Ovary (tissue), 9 donors: Measurements from ENCODE around the gene SZT2. TPM values are rescaled to one million over a fixed set of nuclear protein-coding genes. Genes with fewer than 3 reads are reported as not detected.

Experiments
- DNase-seq, 5 donors: peaks; one replicate each; pipeline ENCODE4 v3.0.0-alpha.2; 2019 to 2020
- H3K27ac ChIP-seq, 2 donors: fragments of 200-600 bp; one replicate each; pipeline versions ENCODE4 v1.5.1 to v1.8.0; 2019 to 2022
- H3K27me3 ChIP-seq: fragments of 200-600 bp; one replicate; pipeline ENCODE4 v1.8.0; 2022
- H3K36me3 ChIP-seq: fragments of 200-600 bp; sonication (generic); one replicate; pipeline ENCODE4 v1.5.1; 2019
- H3K4me1 ChIP-seq: one replicate; pipeline ENCODE4 v1.8.1; 2013; ENCODE audit warnings: mild to moderate bottlenecking, moderate library complexity; ENCODE audit not compliant: insufficient read depth
- H3K4me3 ChIP-seq: fragments of 200-600 bp; sonication (generic); one replicate; pipeline ENCODE4 v1.5.1; 2017
- H3K9me3 ChIP-seq, 2 donors: fragments of 200-600 bp in 1 of 2; sonication (generic) in 1 of 2; one replicate each; pipeline versions ENCODE4 v1.5.1 to v1.8.1; 2013 to 2019; ENCODE audit warnings: mild to moderate bottlenecking in 1 of 2, moderate library complexity in 1 of 2
- EP300 ChIP-seq: sonication (generic); formaldehyde crosslinking; IDR thresholded peaks from one replicate; pipeline ENCODE4 v1.6.1; 2017; ENCODE audit warnings: antibody characterized with exemption
- POLR2A ChIP-seq: fragments of 450-650 bp; IDR thresholded peaks from one replicate; pipeline ENCODE4 v1.6.1; 2017; ENCODE audit warnings: antibody characterized with exemption, mild to moderate bottlenecking, moderate library complexity
- WGBS, 3 donors: extraction: QIAGEN DNeasy Blood & Tissue Kit in 1 of 3; methylation state at CpG; one replicate each; pipeline versions ENCODE4 v1.1.5 to v1.1.7; 2013 to 2017; 5-methylcytosine and 5-hydroxymethylcytosine counted together
- intact Hi-C, 4 donors: fragments of 100-400 bp; cut with DNase I; formaldehyde crosslinking; loops; one replicate each; pipeline versions ENCODE4 v1.11.0 to v1.15.1; 2022 to 2023
- polyA plus RNA-seq, 2 donors: library from polyadenylated mRNA; stranded (reverse); fragments of 200-250 nt in 1 of 2; fragments of 350-450 nt in 1 of 2; fragmentation: Illumina TruSeq in 1 of 2; extraction: RNeasy Lipid Tissue Mini Kit (QIAGEN cat#74804) in 1 of 2; gene quantifications; one replicate each; pipeline ENCODE4 v1.2.3, GENCODE V29; 2013 to 2014
- total RNA-seq, 7 donors: library from RNA; depleted of rRNA in 2 of 7; stranded (reverse); fragments of >200 nt in 2 of 7; fragmentation: NEBNext Ultra II Directional in 3 of 7; extraction: Animal tissue kit (Norgen Biotek cat#: 25700) in 3 of 7; gene quantifications; one replicate each; pipeline versions ENCODE4 v1.1.0 to v1.2.4, GENCODE V29; 2016 to 2023
- TF ChIP-seq, protein P1 (sequence below), 3 donors: fragments of 450-650 bp in 2 of 3; fragments of 200-600 bp in 1 of 3; IDR thresholded peaks; one replicate each; pipeline versions ENCODE4 v1.5.1 to v1.8.0; 2016 to 2022; ENCODE audit warnings: antibody characterized with exemption in 3 of 3, mild to moderate bottlenecking in 1 of 3
- donor health status: DM: no; HTN: no; CAD: no; lungs with moderate emphysema.
- donor health status: DM: no; HTN: no; CAD: no.
- donor health status: Bipolar disorder and iron deficiency.
- donor health status: DM: yes; HTN: yes; CAD: no.
- donor health status: DM: no; HTN: no; CAD: no.
- donor health status: DM: yes; HTN: yes; CAD: no.

SZT2 gene
- total and polyA plus RNA-seq, 9 donors: 16.8 to 89.3 (median 49.8) TPM

GRCh38 chr1:43484367-43484766 lies 94.7 kb downstream of the SZT2 start:
- H3K9me3 ChIP-seq: no peaks in the 10 kb centered on the region
- no peaks in the 10 kb centered on the region for H3K36me3 ChIP-seq
- WGBS, 3 donors: 91 to 94% (median 93%) methylated on average over 2 of the region's 2 CpGs
- no peaks in the 10 kb centered on the region for H3K4me1 ChIP-seq
- no peak overlapping the region for H3K4me3 ChIP-seq
- H3K27ac ChIP-seq: no peak overlapping the region
- no peak for TF ChIP-seq POLR2A
- TF ChIP-seq EP300: no peak
- TF ChIP-seq, protein P1, sequence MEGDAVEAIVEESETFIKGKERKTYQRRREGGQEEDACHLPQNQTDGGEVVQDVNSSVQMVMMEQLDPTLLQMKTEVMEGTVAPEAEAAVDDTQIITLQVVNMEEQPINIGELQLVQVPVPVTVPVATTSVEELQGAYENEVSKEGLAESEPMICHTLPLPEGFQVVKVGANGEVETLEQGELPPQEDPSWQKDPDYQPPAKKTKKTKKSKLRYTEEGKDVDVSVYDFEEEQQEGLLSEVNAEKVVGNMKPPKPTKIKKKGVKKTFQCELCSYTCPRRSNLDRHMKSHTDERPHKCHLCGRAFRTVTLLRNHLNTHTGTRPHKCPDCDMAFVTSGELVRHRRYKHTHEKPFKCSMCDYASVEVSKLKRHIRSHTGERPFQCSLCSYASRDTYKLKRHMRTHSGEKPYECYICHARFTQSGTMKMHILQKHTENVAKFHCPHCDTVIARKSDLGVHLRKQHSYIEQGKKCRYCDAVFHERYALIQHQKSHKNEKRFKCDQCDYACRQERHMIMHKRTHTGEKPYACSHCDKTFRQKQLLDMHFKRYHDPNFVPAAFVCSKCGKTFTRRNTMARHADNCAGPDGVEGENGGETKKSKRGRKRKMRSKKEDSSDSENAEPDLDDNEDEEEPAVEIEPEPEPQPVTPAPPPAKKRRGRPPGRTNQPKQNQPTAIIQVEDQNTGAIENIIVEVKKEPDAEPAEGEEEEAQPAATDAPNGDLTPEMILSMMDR (IDR thresholded peaks at IDR 0.05): no peak
- H3K27me3 ChIP-seq: no peaks in the 10 kb centered on the region
- no peak for DNase-seq
- intact Hi-C loops: no loop called here

- H3K9me3 ChIP-seq: no peaks in the 10 kb centered on the region
- H3K27me3 ChIP-seq: no peaks in the 10 kb centered on the region
- no peak for DNase-seq
- TF ChIP-seq EP300 (no peak), POLR2A (no peak)
- no peak overlapping the region for H3K27ac ChIP-seq
- no peak overlapping the region for H3K4me3 ChIP-seq
- H3K36me3 ChIP-seq: no peaks in the 10 kb centered on the region
- no peaks in the 10 kb centered on the region for H3K4me1 ChIP-seq
- intact Hi-C loops: no loop called here
- 75 to 84% (median 82%) methylated on average over 1 of the region's 1 CpG for WGBS, 3 donors
Measured at GRCh38 chr1:43488165-43488564, 98.5 kb downstream of the SZT2 start.

DNA sequence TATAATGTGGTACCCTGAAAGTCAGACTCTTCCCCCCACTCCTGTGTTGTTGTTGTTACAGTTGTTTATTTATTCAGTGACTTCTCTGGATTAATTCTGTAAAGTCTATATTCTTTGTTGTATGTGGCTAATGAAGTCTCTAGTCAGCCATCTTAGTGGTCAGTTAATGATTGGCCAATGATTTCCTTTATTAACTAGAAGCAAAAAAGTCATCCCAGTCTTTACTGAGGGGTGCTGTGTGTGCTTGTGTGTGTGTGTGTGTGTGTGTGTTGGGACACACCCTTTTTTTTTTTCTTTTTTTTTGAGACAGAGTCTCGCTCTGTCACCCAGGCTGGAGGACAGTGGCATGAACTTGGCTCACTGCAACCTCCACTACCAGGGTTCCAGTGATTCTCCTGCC lies 101.4 kb downstream of the SZT2 start:
- intact Hi-C loops: loop anchor here in 1 of 4 donors (5.0 kb wide), 1 partner anchor 1259 kb away; no protein-coding TSS in a partner anchor
- 95 to 100% (median 100%) methylated on average over 1 of the region's 1 CpG for WGBS, 3 donors
- H3K27me3 ChIP-seq: no peaks in the 10 kb centered on the region
- no peak overlapping the region for H3K27ac ChIP-seq
- DNase-seq: no peak
- no peaks in the 10 kb centered on the region for H3K36me3 ChIP-seq
- no peaks in the 10 kb centered on the region for H3K4me1 ChIP-seq
- H3K4me3 ChIP-seq: no peak overlapping the region
- no peaks in the 10 kb centered on the region for H3K9me3 ChIP-seq
- no peak for TF ChIP-seq EP300
- TF ChIP-seq, protein P1 (IDR thresholded peaks at IDR 0.05): no peak
- no peak for TF ChIP-seq POLR2A

DNA sequence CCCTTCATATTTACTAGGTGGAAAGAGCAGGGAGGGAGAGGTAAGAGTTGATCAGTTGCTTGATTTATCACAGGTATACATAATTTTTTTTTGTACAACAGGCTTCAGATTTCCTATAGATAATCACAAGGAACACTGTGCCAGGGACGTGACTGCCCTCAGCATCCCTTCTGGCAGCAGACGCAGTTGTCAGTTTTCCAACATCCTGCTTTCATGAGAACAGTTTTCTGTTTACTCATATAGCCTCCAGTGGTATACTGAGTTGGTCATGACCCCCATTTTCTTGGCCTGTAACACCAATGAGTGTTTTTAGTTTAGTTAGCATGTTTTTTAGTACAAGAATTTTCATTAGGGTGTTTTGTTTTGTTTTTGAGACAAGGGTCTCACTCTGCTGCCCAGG lies 103.1 kb downstream of the SZT2 start:
- whole genome bisulfite sequencing, 3 donors: 50 to 62% (median 61%) methylated on average over 2 of the region's 2 CpGs
- no peaks in the 10 kb centered on the region for H3K27me3 ChIP-seq
- H3K9me3 ChIP-seq: no peaks in the 10 kb centered on the region
- no peaks in the 10 kb centered on the region for H3K4me1 ChIP-seq
- TF ChIP-seq, protein P1 (IDR thresholded peaks at IDR 0.05): no peak
- no peak for TF ChIP-seq EP300
- TF ChIP-seq POLR2A: no peak
- no peak for DNase-seq
- no peaks in the 10 kb centered on the region for H3K36me3 ChIP-seq
- intact Hi-C loops: loop anchor here in 1 of 4 donors (5.0 kb wide), 1 partner anchor 1261 kb away; no protein-coding TSS in a partner anchor
- H3K27ac ChIP-seq: no peak overlapping the region
- no peak overlapping the region for H3K4me3 ChIP-seq

- no peak for TF ChIP-seq POLR2A
Measured at GRCh38 chr1:43493661-43494450, 104.2 kb downstream of the SZT2 start.

More at GRCh38 chr1:43493661-43494450, 104.2 kb downstream of the SZT2 start:
- no peak for DNase-seq
- Histone ChIP-seq H3K9me3 (no peaks in the 10 kb centered on the region), H3K4me1 (no peaks in the 10 kb centered on the region), H3K4me3 (no peak overlapping the region), H3K27me3 (no peaks in the 10 kb centered on the region), H3K36me3 (no peaks in the 10 kb centered on the region), H3K27ac (no peak overlapping the region)
- intact Hi-C loops: loop anchor here in 1 of 4 donors (5.0 kb wide), 1 partner anchor 1262 kb away; no protein-coding TSS in a partner anchor
- WGBS, 3 donors: 34 to 44% (median 42%) methylated on average over 11 of the region's 11 CpGs
